ENCODE data around the gene CELF5. TPM values are rescaled to one million over a fixed set of nuclear protein-coding genes. Genes with fewer than 3 reads are reported as not detected.
"Not testable (repeated sequence)": the region's sequence is repeated elsewhere in the genome, so short reads cannot be mapped to it uniquely, and the experiment has no call there.

CELF5 gene
- total RNA-seq, 4 donors from 2014 or later: 0.28 to 0.73 TPM; not detected in 2

DNA sequence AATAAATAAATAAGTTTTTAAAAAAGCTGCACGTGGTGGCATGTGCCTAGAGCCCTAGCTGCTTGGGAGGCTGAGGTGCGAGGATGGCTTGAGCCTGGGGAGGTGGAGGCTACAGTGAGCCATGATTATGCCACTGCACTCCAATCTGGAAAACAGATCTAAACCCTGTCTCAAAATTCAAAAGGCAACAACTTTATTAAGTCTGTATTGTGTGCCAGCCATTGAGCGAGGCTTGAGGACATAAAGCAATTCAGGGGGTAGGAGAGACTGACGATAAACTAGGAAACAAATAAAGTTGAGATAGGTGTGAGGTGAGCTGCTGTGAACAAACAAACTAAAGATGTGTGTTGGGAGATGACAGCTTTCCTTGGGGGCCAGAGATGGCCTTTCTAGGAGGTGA is 8.7 kb downstream of the CELF5 start:
- no peak overlapping the region for H3K27ac ChIP-seq
- intact Hi-C loops (cut with DNase I; ENCODE audit: low total_unique reads): no loop called here
- H3K4me3 ChIP-seq: no peak overlapping the region
- DNase-seq: no peak
- no peaks in the 10 kb centered on the region for H3K27me3 ChIP-seq
- no peaks in the 10 kb centered on the region for H3K9me3 ChIP-seq
- no peaks in the 10 kb centered on the region for H3K36me3 ChIP-seq
- H3K4me1 ChIP-seq: no peaks in the 10 kb centered on the region
- TF ChIP-seq, protein P1, sequence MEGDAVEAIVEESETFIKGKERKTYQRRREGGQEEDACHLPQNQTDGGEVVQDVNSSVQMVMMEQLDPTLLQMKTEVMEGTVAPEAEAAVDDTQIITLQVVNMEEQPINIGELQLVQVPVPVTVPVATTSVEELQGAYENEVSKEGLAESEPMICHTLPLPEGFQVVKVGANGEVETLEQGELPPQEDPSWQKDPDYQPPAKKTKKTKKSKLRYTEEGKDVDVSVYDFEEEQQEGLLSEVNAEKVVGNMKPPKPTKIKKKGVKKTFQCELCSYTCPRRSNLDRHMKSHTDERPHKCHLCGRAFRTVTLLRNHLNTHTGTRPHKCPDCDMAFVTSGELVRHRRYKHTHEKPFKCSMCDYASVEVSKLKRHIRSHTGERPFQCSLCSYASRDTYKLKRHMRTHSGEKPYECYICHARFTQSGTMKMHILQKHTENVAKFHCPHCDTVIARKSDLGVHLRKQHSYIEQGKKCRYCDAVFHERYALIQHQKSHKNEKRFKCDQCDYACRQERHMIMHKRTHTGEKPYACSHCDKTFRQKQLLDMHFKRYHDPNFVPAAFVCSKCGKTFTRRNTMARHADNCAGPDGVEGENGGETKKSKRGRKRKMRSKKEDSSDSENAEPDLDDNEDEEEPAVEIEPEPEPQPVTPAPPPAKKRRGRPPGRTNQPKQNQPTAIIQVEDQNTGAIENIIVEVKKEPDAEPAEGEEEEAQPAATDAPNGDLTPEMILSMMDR (IDR thresholded peaks at IDR 0.05): no peak
- TF ChIP-seq POLR2A (IDR thresholded peaks at IDR 0.05): no peak

DNA sequence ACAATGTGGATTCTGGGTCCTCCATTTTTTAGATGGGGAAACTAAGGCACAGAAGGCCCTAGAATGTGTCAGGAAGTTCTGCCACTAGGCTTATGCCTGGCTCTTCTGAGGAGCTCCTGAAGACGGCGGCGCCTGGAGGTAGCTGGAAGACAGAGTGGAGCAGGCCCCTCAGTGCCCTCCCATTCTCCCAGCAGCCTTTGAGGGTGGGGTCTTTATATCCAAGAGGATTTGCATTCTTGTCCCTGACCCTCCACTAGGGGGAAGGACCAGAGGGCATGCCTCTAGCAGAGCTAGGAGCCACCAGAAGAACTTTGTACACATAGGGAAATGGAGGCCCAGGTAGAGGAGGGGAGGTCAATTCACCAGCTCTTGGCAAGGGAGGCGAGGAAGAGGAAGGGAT is 9.4 kb downstream of the CELF5 start:
- TF ChIP-seq POLR2A (IDR thresholded peaks at IDR 0.05): no peak
- TF ChIP-seq, protein P1 (IDR thresholded peaks at IDR 0.05): no peak
- intact Hi-C loops (cut with DNase I; ENCODE audit: low total_unique reads): no loop called here
- no peak for DNase-seq
- no peak overlapping the region for H3K4me3 ChIP-seq
- no peaks in the 10 kb centered on the region for H3K27me3 ChIP-seq
- no peak overlapping the region for H3K27ac ChIP-seq
- H3K36me3 ChIP-seq: no peaks in the 10 kb centered on the region
- H3K9me3 ChIP-seq: no peaks in the 10 kb centered on the region
- no peaks in the 10 kb centered on the region for H3K4me1 ChIP-seq

DNA sequence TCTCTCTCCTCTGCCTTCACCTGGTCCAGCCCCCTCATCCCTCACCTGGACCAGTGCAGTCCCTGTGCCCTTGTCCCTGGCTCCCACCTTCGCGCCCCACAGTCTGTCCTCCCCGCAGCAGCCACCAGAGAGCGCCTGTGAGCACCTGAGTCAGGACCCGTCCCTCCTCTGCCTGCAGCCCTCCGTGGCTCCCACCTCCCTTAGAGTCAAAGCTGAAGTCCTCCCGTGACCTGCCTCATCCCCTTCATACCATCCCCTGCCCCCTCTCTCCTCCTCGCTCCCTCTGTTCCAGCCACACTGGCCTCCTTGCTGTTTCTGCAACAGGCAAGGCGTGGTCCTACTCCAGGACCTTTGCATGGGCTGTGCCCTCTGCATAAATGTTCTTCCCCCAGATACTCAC is 10.3 kb downstream of the CELF5 start:
- Histone ChIP-seq H3K27me3 (no peaks in the 10 kb centered on the region), H3K27ac (no peak overlapping the region), H3K36me3 (no peaks in the 10 kb centered on the region), H3K4me1 (no peaks in the 10 kb centered on the region), H3K9me3 (no peaks in the 10 kb centered on the region), H3K4me3 (no peak overlapping the region)
- intact Hi-C loops (cut with DNase I; ENCODE audit: low total_unique reads): no loop called here
- TF ChIP-seq, protein P1 (IDR thresholded peaks at IDR 0.05): no peak
- TF ChIP-seq POLR2A (IDR thresholded peaks at IDR 0.05): no peak
- DNase-seq: no peak

DNA sequence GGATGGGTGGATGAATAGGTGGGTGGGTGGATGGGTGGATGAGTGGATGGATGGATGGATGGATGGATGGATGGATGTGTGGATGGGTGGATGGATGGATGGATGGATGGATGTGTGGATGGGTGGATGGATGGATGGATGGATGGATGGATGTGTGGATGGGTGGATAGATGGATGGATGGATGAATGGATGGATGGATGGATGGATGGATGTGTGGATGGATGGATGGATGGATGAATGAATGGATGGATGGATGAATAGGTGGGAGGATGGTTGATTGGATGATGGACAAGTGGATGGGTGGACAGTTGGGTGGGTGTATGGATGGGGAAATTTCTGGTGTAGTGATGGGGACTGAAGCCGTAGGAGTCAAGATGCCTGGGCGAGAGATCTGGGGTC is 11.1 kb downstream of the CELF5 start:
- H3K27ac ChIP-seq; H3K27me3 ChIP-seq; H3K4me3 ChIP-seq; H3K9me3 ChIP-seq; H3K36me3 ChIP-seq; H3K4me1 ChIP-seq; DNase-seq; intact Hi-C loops (cut with DNase I; ENCODE audit: low total_unique reads): not testable (repeated sequence)

DNA sequence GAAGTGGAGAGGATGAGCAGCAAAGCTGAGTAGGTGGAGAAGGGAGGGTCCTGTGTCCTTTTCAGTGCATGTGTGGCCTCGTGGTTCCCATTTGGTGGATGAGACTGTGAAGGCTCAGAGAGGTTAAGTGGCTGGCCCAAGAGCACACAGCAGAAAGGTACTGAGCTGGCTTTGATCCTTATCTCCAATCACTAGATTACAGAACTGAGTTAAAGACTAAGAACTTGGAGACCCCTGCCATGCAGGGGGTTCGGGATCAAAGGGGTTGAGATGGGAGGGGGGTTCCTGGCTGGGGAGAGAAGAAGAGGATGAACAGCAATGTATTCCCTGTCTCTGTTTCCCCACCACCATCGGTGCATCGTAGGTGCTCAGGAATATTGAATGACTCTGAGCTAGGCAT is 11.8 kb downstream of the CELF5 start:
- TF ChIP-seq, protein P1 (IDR thresholded peaks at IDR 0.05): no peak
- Histone ChIP-seq H3K27ac (no peak overlapping the region), H3K4me3 (no peak overlapping the region), H3K9me3 (no peaks in the 10 kb centered on the region), H3K27me3 (no peaks in the 10 kb centered on the region), H3K36me3 (no peaks in the 10 kb centered on the region), H3K4me1 (no peaks in the 10 kb centered on the region)
- intact Hi-C loops (cut with DNase I; ENCODE audit: low total_unique reads): no loop called here
- no peak for DNase-seq

DNA sequence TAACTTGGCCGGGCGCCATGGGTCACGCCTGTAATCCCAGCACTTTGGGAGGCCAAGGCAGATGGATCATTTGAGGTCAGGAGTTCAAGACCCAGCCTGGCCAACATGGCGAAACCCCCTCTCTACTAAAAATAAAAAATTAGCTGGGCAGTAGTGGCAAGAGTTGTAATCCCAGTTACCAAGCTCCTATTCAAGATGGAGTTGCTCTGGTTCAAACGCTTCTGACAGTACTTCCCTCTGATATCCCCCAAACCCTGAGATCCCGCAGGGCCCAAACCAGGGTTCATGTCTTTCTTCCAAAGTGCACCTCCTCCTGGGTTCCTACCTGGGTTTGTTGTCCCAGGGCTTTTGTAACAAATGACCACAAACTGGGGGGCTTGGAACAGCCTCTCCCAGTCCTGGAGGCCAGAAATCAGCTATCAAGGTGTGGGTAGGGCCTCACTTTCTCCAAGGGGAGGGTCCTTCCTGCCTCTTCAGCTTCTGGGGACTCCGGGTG is 13.7 kb downstream of the CELF5 start:
- intact Hi-C loops (cut with DNase I; ENCODE audit: low total_unique reads): no loop called here
- Histone ChIP-seq H3K36me3 (no peaks in the 10 kb centered on the region), H3K4me3 (no peak overlapping the region), H3K27me3 (no peaks in the 10 kb centered on the region), H3K27ac (no peak overlapping the region), H3K4me1 (no peaks in the 10 kb centered on the region), H3K9me3 (no peaks in the 10 kb centered on the region)
- no peak for DNase-seq
- TF ChIP-seq, protein P1 (IDR thresholded peaks at IDR 0.05): no peak
- TF ChIP-seq POLR2A (IDR thresholded peaks at IDR 0.05): no peak
